ENCODE data around the gene ANLN.

The ANLN gene

DNA sequence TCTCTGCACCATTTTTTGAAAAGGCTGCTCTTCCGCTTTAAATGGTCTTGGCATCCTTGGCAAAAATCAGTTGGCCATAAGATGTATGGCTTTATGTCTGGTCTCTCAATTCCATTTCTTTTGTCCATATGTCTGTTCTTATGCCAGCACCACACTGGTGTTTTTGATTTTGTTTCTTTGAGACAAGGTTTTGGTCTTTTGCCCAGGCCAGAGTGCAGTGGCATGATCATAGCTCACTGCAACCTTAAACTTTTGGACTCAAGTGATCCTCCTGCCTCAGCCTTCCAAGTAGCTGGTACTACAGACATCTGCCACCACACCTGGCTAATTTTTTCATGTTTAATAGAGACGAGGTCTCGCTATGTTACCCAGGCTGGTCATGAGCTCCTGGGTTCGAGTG, 48.5 kb downstream of the ANLN start:
- TF ChIP-seq, protein P1, sequence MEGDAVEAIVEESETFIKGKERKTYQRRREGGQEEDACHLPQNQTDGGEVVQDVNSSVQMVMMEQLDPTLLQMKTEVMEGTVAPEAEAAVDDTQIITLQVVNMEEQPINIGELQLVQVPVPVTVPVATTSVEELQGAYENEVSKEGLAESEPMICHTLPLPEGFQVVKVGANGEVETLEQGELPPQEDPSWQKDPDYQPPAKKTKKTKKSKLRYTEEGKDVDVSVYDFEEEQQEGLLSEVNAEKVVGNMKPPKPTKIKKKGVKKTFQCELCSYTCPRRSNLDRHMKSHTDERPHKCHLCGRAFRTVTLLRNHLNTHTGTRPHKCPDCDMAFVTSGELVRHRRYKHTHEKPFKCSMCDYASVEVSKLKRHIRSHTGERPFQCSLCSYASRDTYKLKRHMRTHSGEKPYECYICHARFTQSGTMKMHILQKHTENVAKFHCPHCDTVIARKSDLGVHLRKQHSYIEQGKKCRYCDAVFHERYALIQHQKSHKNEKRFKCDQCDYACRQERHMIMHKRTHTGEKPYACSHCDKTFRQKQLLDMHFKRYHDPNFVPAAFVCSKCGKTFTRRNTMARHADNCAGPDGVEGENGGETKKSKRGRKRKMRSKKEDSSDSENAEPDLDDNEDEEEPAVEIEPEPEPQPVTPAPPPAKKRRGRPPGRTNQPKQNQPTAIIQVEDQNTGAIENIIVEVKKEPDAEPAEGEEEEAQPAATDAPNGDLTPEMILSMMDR (IDR thresholded peaks at IDR 0.05; ENCODE audit: poor library complexity, severe bottlenecking): no peak
- Histone ChIP-seq H3K27me3 (ENCODE audit: insufficient read depth, poor library complexity, severe bottlenecking) (no peaks in the 10 kb centered on the region), H3K4me3 (ENCODE audit: severe bottlenecking) (no peak overlapping the region), H3K36me3 (ENCODE audit: low read depth) (peaks cover 94% of the 10 kb centered on the region), H3K4me1 (ENCODE audit: insufficient read depth, poor library complexity, severe bottlenecking) (no peaks in the 10 kb centered on the region), H3K27ac (ENCODE audit: poor library complexity, severe bottlenecking) (no peak overlapping the region), H3K9me3 (ENCODE audit: severe bottlenecking) (no peaks in the 10 kb centered on the region)
- no peak for DNase-seq (ENCODE audit: low spot score)
- ATAC-seq (ENCODE audit: low read depth): no peak

DNA sequence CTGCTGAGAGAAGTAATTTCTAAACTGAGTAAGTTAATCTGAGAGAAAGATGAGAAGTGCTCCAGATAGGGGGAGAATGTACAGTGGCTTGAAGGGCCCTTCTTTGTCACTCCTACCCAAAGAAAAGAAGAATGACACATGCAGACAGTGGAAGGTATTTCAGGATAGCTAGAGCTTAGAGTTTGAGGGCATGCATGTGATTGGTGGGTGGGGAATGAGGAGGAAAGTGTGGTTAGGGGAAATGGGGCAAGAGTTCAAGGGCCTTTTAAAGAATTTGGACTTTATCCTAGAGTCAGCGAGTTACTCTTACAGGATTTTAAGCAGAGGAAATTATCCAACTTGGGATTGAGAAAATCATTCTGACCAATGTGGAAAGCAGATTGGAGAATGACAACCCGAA, 50.0 kb downstream of the ANLN start:
- Histone ChIP-seq H3K36me3 (ENCODE audit: low read depth) (peaks cover 94% of the 10 kb centered on the region), H3K4me3 (ENCODE audit: severe bottlenecking) (no peak overlapping the region), H3K27me3 (ENCODE audit: insufficient read depth, poor library complexity, severe bottlenecking) (no peaks in the 10 kb centered on the region), H3K27ac (ENCODE audit: poor library complexity, severe bottlenecking) (no peak overlapping the region), H3K9me3 (ENCODE audit: severe bottlenecking) (no peaks in the 10 kb centered on the region), H3K4me1 (ENCODE audit: insufficient read depth, poor library complexity, severe bottlenecking) (no peaks in the 10 kb centered on the region)
- DNase-seq (ENCODE audit: low spot score) (no peak), ATAC-seq (ENCODE audit: low read depth) (no peak)
- TF ChIP-seq, protein P1 (IDR thresholded peaks at IDR 0.05; ENCODE audit: poor library complexity, severe bottlenecking): no peak

DNA sequence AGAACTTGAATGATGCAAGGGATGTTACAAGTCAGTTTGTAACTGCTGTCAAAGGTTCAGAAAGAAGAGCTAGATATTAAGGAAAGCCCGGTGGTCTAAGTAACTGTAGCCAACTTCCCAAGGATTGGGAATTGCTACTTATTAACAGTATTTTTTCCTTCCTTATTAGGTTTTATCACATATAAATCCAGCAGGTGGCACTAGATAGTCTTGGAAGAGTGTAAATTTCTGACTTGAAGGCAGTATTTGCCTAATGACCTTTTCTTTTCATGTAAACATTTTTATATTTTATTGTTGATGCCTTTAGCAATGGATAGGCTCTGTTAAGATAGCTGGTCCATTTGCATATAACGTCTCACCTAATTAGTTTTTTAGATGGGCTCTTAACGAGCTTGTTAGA, 51.2 kb downstream of the ANLN start:
- Histone ChIP-seq H3K36me3 (ENCODE audit: low read depth) (peaks cover 96% of the 10 kb centered on the region), H3K9me3 (ENCODE audit: severe bottlenecking) (no peaks in the 10 kb centered on the region), H3K27me3 (ENCODE audit: insufficient read depth, poor library complexity, severe bottlenecking) (no peaks in the 10 kb centered on the region), H3K27ac (ENCODE audit: poor library complexity, severe bottlenecking) (no peak overlapping the region), H3K4me3 (ENCODE audit: severe bottlenecking) (no peak overlapping the region), H3K4me1 (ENCODE audit: insufficient read depth, poor library complexity, severe bottlenecking) (no peaks in the 10 kb centered on the region)
- peak; percentile 46; the same call in 2 of the 3 replicates for ATAC-seq (ENCODE audit: low read depth)
- no peak for DNase-seq (ENCODE audit: low spot score)
- TF ChIP-seq, protein P1 (IDR thresholded peaks at IDR 0.05; ENCODE audit: poor library complexity, severe bottlenecking): peak; percentile 67

DNA sequence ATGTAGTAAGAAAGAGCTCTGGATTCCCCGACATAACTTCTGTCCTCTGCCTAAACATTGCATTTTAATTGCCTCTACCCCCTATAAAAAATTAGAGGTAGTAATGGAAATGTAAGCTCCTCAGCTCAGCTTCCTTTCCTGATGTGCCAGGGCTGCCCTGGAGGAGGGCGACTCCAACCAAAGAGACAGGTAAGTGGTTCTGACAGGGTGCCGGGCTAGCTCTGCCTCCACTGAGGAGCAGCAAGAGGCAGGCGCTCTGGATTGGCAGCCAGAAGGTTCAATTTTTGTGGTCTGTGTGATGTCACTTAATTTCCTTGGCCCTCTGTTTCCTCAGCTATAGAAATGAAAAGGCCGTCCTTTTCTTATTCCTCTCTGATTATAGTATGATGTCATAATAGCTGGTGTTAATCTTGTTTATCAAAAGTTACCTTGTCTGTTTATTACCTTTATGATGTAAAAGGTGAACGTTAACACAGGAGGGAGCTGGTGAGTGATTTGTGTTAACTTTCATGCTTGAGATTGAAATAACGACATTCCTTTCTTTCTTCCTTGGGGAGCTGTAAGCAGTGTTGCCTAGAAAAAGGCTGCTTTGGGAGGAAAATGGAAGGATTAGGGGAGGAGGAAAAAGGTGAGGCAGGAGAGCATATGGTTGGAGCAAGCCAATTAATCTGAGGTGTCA, 51.8 kb downstream of the ANLN start:
- no peaks in the 10 kb centered on the region for H3K9me3 ChIP-seq (ENCODE audit: severe bottlenecking)
- no peaks in the 10 kb centered on the region for H3K27me3 ChIP-seq (ENCODE audit: insufficient read depth, poor library complexity, severe bottlenecking)
- TF ChIP-seq, protein P1 (IDR thresholded peaks at IDR 0.05; ENCODE audit: poor library complexity, severe bottlenecking): no peak
- no peak overlapping the region for H3K27ac ChIP-seq (ENCODE audit: poor library complexity, severe bottlenecking)
- H3K4me3 ChIP-seq (ENCODE audit: severe bottlenecking): no peak overlapping the region
- no peak for DNase-seq (ENCODE audit: low spot score)
- H3K36me3 ChIP-seq (ENCODE audit: low read depth): peaks cover 96% of the 10 kb centered on the region
- ATAC-seq (ENCODE audit: low read depth): no peak
- no peaks in the 10 kb centered on the region for H3K4me1 ChIP-seq (ENCODE audit: insufficient read depth, poor library complexity, severe bottlenecking)

DNA sequence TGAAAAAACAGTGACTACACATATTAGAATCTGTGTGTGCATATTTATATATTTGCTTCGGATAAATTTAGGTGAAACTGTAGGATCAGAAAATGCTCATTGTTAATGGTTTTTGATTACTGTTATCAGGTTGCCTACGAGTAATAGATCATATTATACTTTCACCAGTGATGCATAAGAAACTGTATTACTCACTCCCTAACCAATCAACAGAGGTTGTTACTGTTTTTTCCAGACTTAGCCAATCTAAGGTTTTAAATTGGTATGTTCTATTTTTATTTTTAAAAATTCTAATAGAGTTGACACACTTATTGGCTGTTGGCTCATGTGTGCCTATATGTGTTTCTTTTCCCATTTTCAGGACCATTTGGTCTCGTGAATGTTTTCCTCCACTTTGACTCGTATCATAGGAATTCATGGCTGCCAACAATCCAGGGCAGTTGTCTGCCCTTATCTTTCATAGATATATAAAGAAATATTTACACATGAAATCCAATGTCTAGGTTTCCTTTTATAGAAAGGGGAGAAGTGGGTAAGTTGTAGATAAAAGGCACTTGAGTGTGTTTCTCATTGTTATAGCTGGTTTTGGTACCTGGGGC, 59.2 kb downstream of the ANLN start:
- TF ChIP-seq, protein P1 (IDR thresholded peaks at IDR 0.05; ENCODE audit: poor library complexity, severe bottlenecking): no peak
- Histone ChIP-seq H3K9me3 (ENCODE audit: severe bottlenecking) (no peaks in the 10 kb centered on the region), H3K36me3 (ENCODE audit: low read depth) (peaks cover 100% of the 10 kb centered on the region), H3K27me3 (ENCODE audit: insufficient read depth, poor library complexity, severe bottlenecking) (no peaks in the 10 kb centered on the region), H3K4me3 (ENCODE audit: severe bottlenecking) (no peak overlapping the region), H3K4me1 (ENCODE audit: insufficient read depth, poor library complexity, severe bottlenecking) (peaks cover 10% of the 10 kb centered on the region), H3K27ac (ENCODE audit: poor library complexity, severe bottlenecking) (no peak overlapping the region)
- no peak for ATAC-seq (ENCODE audit: low read depth)
- DNase-seq (ENCODE audit: low spot score): no peak

All from RWPE2 (cell line).